ENCODE results near the gene PARD3.

DNA sequence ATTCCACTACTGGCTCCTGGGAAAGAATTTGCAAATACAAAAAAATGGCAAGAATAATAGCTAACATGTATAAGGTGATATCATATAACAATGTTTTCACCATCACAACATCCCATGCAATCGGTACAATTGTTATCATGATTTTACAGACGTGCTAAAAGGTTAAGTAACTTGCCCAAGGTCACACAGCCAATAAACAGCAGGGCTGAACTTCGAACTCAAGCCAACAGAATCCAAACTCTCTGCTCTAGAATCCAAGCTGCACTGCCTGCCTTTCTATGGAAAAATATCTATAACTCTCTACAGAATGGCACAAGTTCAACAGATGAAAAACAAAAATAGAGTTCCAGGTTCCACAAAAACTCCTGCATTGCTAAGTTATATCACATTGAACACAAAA lies 160.9 kb downstream of the PARD3 start:
- no peak for TF ChIP-seq CTCF (IDR thresholded peaks at IDR 0.05)
- no peak for TF ChIP-seq POLR2A (IDR thresholded peaks at IDR 0.05)
